ENCODE results near the gene CYB5B. TPM values are rescaled to one million over a fixed set of nuclear protein-coding genes. Genes with fewer than 3 reads are reported as not detected.

Gene CYB5B
- total RNA-seq, 1 experiment from 2014 or later: 242 TPM

- Histone ChIP-seq H3K27ac (ENCODE audit: low read depth, low read length, poor library complexity, severe bottlenecking) (peak overlapping the region; percentile 83), H3K9me3 (ENCODE audit: low read depth, low read length, poor library complexity, severe bottlenecking) (no peaks in the 10 kb centered on the region), H3K4me3 (ENCODE audit: low read depth, low read length, poor library complexity, severe bottlenecking) (peak overlapping the region; percentile 75), H3K36me3 (ENCODE audit: insufficient read depth, low read length, poor library complexity, severe bottlenecking) (peaks cover 44% of the 10 kb centered on the region), H3K27me3 (replicated peaks; ENCODE audit: insufficient read depth, low read depth, low read length, poor library complexity) (no peaks in the 10 kb centered on the region), H3K4me1 (ENCODE audit: insufficient read depth, low read length, poor library complexity, severe bottlenecking) (peaks cover 12% of the 10 kb centered on the region)
- TSS peak; percentile 60 for BruUV-seq (replicated peaks)
- ChIA-PET CTCF (interaction anchor here (0.9 kb wide), 1 partner anchor 235 kb away, joined by 3 read pairs; no protein-coding TSS in a partner anchor), POLR2A (ENCODE audit: low non-redundant PET) (no interaction called here)
- TF ChIP-seq CTCF (conservative IDR thresholded peaks at IDR 0.05; ENCODE audit: low read depth, low read length): no peak
- TF ChIP-seq EZH2 (IDR thresholded peaks at IDR 0.05; ENCODE audit: borderline replicate concordance, low read depth, low read length, poor library complexity, severe bottlenecking): no peak
- DNase-seq (ENCODE audit: low spot score): no peak
- intact Hi-C loops (cut with micrococcal nuclease; ENCODE audit: unreplicated experiment): no loop called here
Measured at GRCh38 chr16:69384974-69385373, 39.4 kb upstream of the CYB5B start.

- DNase-seq (ENCODE audit: low spot score): no peak
- Histone ChIP-seq H3K36me3 (ENCODE audit: insufficient read depth, low read length, poor library complexity, severe bottlenecking) (peaks cover 28% of the 10 kb centered on the region), H3K27ac (ENCODE audit: low read depth, low read length, poor library complexity, severe bottlenecking) (no peak overlapping the region), H3K4me1 (ENCODE audit: insufficient read depth, low read length, poor library complexity, severe bottlenecking) (peaks cover 12% of the 10 kb centered on the region), H3K9me3 (ENCODE audit: low read depth, low read length, poor library complexity, severe bottlenecking) (no peaks in the 10 kb centered on the region), H3K4me3 (ENCODE audit: low read depth, low read length, poor library complexity, severe bottlenecking) (peak overlapping the region; percentile 75), H3K27me3 (replicated peaks; ENCODE audit: insufficient read depth, low read depth, low read length, poor library complexity) (no peaks in the 10 kb centered on the region)
- TF ChIP-seq CTCF (conservative IDR thresholded peaks at IDR 0.05; ENCODE audit: low read depth, low read length): no peak
- TF ChIP-seq EZH2 (IDR thresholded peaks at IDR 0.05; ENCODE audit: borderline replicate concordance, low read depth, low read length, poor library complexity, severe bottlenecking): no peak
- BruUV-seq (replicated peaks): no TSS peak
- ChIA-PET CTCF (interaction anchor here (0.6 kb wide), 1 partner anchor 47 kb away, joined by 3 read pairs; the partner anchor contains the start of genes COG8 and NIP7), POLR2A (ENCODE audit: low non-redundant PET) (no interaction called here)
- intact Hi-C loops (cut with micrococcal nuclease; ENCODE audit: unreplicated experiment): no loop called here
Measured at GRCh38 chr16:69386596-69386995, 37.8 kb upstream of the CYB5B start.

GRCh38 chr16:69393898-69394849 lies 30.2 kb upstream of the CYB5B start:
- H3K9me3 ChIP-seq (ENCODE audit: low read depth, low read length, poor library complexity, severe bottlenecking): no peaks in the 10 kb centered on the region
- peaks cover 25% of the 10 kb centered on the region for H3K4me1 ChIP-seq (ENCODE audit: insufficient read depth, low read length, poor library complexity, severe bottlenecking)
- no peaks in the 10 kb centered on the region for H3K27me3 ChIP-seq (replicated peaks; ENCODE audit: insufficient read depth, low read depth, low read length, poor library complexity)
- TF ChIP-seq EZH2 (IDR thresholded peaks at IDR 0.05; ENCODE audit: borderline replicate concordance, low read depth, low read length, poor library complexity, severe bottlenecking) (no peak), CTCF (conservative IDR thresholded peaks at IDR 0.05; ENCODE audit: low read depth, low read length) (no peak)
- H3K27ac ChIP-seq (ENCODE audit: low read depth, low read length, poor library complexity, severe bottlenecking): no peak overlapping the region
- H3K36me3 ChIP-seq (ENCODE audit: insufficient read depth, low read length, poor library complexity, severe bottlenecking): no peaks in the 10 kb centered on the region
- no peak for DNase-seq (ENCODE audit: low spot score)
- no peak overlapping the region for H3K4me3 ChIP-seq (ENCODE audit: low read depth, low read length, poor library complexity, severe bottlenecking)
- BruUV-seq (replicated peaks): no TSS peak
- intact Hi-C loops (cut with micrococcal nuclease; ENCODE audit: unreplicated experiment): no loop called here
- POLR2A ChIA-PET (ENCODE audit: low non-redundant PET): no interaction called here
- CTCF ChIA-PET: no interaction called here
